ENCODE measurements around the gene TTC36.

GRCh38 chr11:118528511-118528910, 1.2 kb downstream of the TTC36 start:
- TF ChIP-seq CTCF (IDR thresholded peaks at IDR 0.05) (no peak), POLR2AphosphoS5 (IDR thresholded peaks at IDR 0.05) (no peak), POLR2A (IDR thresholded peaks at IDR 0.05) (no peak), EP300 (IDR thresholded peaks at IDR 0.05) (no peak)

Measured in stomach (tissue), 4 donors.